Measurements from ENCODE around the gene SLX9. TPM values are rescaled to one million over a fixed set of nuclear protein-coding genes. Genes with fewer than 3 reads are reported as not detected.
"Not testable (repeated sequence)": the region's sequence is repeated elsewhere in the genome, so short reads cannot be mapped to it uniquely, and the experiment has no call there.

The SLX9 gene
- polyA plus RNA-seq, 1 donor, result 21.2 TPM

DNA sequence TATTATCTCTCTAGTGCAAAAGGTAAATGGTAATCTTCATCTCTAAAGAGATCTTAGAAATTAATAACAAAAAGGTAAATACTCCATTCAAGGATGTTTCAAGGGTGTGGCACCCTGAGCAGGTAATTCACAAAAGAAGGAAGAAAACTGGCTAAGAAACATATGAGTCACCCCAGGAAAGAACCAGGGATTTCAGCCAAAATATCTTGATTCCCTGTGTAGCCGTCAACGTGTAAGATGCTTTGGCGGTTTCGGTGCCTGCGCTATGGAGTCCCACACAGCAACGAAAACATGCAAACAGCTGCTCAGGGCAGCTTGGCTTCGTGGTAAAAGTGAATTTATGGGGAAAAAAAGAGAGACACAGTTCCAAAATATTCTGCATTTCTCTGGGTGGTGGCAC is 22.9 kb upstream of the SLX9 start:
- DNase-seq, result no peak

DNA sequence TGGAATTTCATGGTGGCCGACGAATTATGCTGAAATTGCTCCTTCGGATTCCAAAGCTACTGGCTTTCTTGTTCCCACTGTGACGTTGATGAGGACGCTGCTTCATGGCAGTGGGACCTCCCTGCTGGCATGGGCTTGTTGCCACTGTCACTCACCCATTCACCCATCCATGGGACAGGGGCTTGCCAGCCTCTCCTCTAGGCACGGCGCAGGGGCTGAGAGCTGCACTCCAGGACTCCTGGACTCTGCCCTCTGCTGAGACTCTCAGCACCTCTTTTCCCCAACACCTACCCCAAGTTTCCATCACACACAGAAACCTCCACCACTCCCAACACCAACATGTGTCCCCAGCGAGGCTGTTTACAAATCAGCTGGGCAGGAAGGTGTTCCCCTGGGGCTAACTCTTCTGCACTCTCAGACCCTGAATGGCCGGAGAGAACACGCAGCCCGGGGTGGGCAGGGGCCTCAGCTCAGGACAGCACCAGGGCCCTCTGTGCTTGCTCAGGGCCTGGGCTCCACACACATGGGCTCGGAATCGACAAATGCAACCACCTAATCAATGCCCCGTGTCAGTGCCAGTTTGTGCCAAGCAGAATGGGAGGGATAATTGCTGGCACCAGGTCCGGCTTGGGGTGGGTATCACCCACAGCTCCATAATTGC is 22.3 kb upstream of the SLX9 start:
- DNase-seq, result no peak

DNA sequence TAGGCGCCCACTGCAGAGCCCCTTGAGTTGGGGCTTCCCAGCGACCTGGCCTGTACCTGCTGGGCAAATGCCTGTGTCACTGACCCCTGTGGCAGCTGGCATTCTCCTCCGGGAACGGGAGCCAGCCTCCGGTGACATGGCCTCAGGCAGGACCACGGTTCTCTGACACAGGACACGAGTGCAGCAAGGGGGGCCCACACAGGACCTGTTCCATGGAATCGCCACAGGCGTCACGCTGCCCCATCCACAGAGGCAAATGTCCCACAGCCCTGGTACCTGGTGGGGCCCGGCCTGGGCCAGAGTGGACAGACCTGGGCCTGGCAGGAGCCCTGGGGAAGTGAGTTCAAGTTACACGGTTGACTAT is 21.7 kb upstream of the SLX9 start:
- DNase-seq, result no peak

- DNase-seq, result no peak
These were observed 21.2 kb upstream of the SLX9 start for GRCh38 chr21:44918581-44919033.

DNA sequence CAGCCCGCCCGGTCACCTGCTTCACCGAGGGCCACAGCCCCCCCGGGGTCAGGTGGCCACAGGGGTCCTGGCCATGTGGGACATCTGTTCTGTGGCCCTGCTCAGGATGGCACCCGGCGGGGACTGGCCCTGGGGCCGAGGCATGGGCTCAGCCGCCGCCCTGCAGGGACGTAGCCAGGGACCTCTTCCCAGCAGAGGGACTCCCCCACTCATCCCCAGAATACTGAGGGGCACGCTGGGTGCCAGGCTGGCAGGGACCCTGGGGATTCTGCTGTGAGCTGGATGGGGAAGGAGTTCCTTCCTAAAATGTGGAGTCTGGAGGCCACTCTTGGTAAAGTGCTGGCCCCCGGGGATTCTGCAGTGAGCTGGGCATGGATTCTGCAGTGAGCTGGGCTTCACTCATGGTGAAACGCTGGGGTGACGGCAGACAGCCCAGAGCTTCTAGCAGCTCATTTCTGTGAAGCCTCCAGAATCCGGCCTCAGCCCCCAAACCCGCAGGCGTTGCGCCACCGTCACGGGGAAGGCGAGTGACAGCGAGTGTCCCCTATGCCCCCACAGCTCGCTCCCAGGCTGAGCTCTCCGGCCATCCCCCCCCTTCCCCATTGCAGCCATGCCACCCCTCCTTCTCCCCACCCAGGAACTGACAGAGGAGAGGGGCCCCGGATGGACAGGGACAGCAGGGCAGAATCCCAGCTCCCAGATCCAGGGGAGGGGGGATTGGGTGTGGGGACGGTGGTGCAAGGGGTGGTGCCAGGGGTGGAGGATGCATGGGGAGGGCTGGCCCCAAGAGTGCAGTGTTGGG is 20.5 kb upstream of the SLX9 start:
- DNase-seq, result no peak

DNA sequence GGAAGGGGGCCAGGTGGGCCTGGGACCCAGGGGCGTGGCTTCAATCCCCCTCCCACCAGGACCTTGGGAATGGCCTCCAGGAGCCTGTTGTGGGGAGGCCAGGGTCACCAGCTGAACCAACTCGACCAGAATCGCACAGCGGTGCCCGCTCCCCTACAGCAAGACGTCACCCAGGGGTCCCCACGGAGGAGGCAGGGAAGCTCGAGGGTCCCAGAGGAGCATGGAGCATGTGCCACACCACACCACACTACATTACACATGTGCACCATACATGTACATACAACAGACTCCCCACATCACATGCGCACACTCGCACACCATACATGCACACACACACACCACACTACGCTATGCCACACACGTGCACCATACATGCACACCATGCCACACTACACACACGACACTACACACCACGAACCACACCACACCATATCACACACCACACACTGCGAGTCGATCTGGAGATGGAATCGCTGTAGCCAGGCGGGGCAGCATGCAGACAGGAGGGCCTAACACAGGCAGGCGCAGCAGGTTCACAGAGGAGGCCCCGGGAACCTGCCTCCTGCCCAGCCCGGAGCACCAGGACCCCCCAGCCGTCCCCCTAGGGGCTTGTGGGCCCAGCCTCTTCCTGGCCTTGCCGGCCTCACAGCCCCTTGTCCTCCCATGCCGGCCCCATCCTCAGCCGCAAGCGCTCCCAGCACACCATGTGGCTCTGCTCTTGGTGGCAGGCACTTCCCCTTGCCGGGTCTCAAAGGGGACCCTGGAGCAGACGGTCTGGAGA is 19.7 kb upstream of the SLX9 start:
- DNase-seq, result no peak

- DNase-seq, result no peak
These were observed 18.9 kb upstream of the SLX9 start, which contains the start of gene ITGB2 for GRCh38 chr21:44920694-44921604. Gene ITGB2 (minus strand): TSS chr21:44920899. CDS start chr21:44910782, 10,117 bp downstream.

DNA sequence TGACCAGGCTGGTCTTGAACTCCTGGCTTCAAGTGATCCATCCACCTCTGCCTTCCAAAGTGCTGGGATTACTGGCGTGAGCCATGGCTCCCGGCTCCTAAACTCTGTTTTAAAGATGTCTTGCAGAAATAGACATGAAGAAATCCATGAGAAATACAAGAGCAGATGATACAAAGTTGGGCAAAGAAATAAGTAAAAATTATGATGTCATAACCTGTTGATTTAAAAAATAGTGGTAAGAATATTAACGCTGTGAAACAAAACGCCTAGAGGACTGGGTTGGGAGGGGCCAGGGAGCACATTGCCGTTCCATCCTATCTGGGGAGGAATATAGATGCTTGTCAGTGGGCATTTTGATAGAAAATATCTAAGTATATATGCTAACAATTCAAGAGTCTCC is 17.9 kb upstream of the SLX9 start:
- no peak for DNase-seq

DNA sequence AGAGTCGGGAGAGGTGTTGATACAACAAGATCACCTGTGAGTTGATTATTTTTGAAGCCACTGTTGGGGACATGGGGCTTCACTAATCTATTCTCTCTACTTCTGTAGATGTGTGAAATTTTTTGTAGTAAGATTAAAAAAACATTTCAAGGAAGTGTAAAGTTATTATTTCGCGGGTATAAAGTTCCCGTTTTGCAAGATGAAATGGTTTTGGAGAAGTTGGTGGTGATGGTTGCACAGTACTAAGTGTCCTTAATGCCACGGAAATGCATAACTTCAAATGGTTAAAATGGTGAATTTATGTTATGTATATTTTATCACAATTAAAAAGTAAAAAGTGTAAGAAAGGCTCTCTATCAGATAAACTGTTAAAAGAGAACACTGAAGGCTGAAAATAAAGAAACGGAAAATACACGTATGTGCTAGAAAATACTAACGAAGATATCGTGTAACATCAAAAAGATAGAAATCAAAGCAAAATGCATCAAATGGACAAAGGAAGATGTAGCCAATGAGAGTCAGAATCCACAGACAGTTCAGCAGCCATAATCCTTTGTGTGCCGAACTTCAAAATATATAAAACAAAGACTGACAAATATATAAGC is 16.2 kb upstream of the SLX9 start:
- no peak for DNase-seq

DNA sequence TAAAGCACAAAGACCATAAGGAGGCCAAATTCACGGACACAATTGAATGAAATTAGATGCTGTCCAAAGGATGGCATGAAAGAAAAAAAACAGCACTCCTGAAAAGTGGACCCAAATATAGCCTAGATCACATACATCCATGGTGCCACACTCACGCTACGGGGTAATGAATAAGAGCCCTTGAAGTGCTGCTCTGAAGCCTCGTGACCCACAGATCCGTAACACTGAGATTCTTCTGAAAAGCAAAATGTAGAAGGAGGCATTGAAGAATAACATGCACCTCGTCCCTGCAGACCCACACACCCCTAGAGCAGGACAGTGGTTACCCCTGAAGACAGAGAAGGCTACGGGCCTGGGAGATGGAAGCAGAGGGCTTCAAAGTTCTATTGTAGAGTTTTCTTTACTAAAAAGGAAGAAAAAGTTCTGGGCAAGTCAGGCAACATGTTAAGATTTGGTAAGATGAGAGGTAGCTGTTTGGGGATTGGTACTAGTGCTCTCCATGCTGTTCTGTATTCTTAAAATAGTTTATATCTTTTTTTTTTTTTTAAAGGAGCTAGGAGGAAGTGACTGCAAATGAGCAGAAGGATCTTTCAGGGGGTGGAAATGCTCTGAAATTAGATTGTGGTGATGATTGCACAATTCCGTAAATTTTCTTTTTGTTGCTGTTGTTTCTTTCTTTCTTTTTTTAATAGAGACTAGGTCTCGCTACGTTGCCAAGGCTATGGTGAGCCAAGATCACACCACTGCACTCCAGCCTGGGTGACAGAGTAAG is 15.0 kb upstream of the SLX9 start:
- DNase-seq, result no peak

DNA sequence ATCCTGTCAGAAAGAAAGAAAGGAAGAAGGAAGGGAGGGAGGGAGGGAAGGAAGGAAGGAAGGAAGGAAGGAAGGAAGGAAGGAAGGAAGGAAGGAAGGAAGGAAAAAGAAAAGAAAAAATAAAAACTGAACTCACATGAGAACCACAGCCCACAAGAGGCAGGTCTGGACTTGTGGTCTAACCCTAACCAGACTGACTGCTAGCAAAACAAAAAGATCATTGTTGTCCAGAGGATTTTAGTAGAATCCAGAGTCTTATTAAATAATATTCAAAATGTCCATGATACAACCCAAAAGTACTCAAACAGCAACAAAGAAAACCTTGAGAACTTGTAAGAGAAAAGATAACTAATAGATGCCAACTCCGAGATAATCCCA is 14.5 kb upstream of the SLX9 start:
- no peak for DNase-seq

- DNase-seq, result no peak
These were observed 13.3 kb upstream of the SLX9 start for GRCh38 chr21:44926331-44927101.

- DNase-seq, result no peak
These were observed 12.6 kb upstream of the SLX9 start for GRCh38 chr21:44927259-44927586.

GRCh38 chr21:44927587-44928461 is 12.0 kb upstream of the SLX9 start:
- no peak for DNase-seq

- DNase-seq, result not testable (repeated sequence)
These were observed 11.2 kb upstream of the SLX9 start for GRCh38 chr21:44928500-44929241.

DNA sequence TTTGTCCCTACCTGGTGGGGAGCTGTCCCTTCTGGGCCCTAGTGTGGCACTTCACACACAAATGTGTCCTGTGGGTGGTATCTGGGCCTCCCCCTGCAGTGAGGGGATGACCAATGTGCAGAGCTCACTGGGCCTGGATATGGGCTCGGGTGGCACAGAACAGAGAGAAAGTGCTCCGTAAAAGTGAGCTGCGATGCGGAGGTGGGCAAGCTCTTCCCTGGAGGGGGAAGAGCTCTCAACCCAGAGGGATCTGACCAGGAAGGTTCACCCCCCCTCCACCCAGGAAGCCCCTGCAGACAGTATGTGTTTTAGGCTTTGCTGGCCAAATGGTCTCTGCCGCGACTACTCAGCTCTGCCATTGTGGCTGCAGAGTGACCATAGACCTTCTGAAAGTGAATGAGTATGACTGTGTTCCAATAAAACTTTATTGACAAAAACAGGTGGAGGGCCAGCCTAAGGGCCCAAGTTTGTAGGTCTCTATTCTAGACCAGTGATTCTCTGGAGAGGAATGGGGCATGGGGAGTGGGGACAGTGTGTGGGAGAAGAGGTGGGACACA is 10.5 kb upstream of the SLX9 start:
- DNase-seq, result no peak

DNA sequence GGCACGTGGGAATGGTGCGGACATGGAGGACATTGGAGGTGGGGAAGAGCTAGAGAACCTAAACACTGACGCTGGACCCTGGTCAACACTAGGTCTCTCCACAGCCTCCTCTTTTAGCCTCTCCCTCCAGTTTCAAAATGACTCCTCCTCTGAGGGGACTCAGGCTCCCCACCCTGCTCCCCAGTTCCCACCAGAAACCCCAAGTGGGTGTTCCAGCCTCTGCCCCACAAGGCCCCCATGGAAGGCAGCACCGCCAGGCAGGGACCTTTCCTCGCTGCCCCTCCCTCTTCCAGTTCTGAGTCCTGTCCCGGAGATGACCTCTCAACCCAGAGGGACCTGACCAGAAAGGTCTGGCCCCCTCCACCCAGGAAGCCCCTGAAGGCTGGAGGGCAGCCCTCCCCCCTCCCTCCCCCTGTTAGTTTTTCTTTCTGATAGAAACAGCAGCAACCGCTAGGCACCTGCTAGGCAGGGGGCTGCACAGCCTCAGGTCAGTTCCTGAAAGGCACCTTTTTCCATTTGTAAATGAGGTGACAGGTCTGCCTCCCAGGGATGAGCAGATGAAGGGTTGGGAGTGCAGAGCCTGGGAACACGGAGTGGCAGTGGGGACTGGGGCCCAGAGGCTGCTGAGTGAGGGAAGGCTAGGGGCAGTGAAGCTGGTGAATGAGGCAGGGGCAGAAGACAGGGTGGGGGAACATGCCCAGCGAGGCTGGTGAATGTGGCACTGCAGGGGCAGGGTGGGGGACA is 9.9 kb upstream of the SLX9 start:
- no peak for DNase-seq
